ENCODE data around the gene NUDT3. TPM values are rescaled to one million over a fixed set of nuclear protein-coding genes. Genes with fewer than 3 reads are reported as not detected.

Gene NUDT3
- total and polyA plus RNA-seq, 9 of the 15 experiments (the other 6 are each of a cell fraction or from before 2014, with no cell fraction given), result 5.4 to 81.2 (median 56.4) TPM

- TF ChIP-seq PKNOX1 (IDR thresholded peaks at IDR 0.05), result peak; percentile 48; the same call in 1 of the 2 replicates
- TF ChIP-seq SMARCE1 (IDR thresholded peaks at IDR 0.05), result peak; percentile 81; the same call in 1 of the 2 replicates
- peak; percentile 12; the same call in 1 of the 2 replicates for TF ChIP-seq LEF1 (IDR thresholded peaks at IDR 0.05)
- TF ChIP-seq EHMT2 (IDR thresholded peaks at IDR 0.05), result peak; percentile 51; the same call in 1 of the 2 replicates
- TF ChIP-seq GATA2 (CRISPR knock-in tag; IDR thresholded peaks at IDR 0.05), result 0 out of 2 replicates have a peak, but pooled peaks have one; percentile 7
- TF ChIP-seq ARID1B (IDR thresholded peaks at IDR 0.05), result peak; percentile 61
- TF ChIP-seq L3MBTL2 (IDR thresholded peaks at IDR 0.05), result peak; percentile 43
- TF ChIP-seq MBD1 (CRISPR knock-in tag; IDR thresholded peaks at IDR 0.05), result peak; percentile 36; the same call in 1 of the 2 replicates
- peak; percentile 47; the same call in 1 of the 2 replicates for TF ChIP-seq CTBP1 (IDR thresholded peaks at IDR 0.05; ENCODE audit: borderline replicate concordance)
- peak in 1 of 2 experiments; percentile 15; a peak in 1 of 4 replicates for TF ChIP-seq TRIM24 (IDR thresholded peaks at IDR 0.05)
- TF ChIP-seq FOXA3 (CRISPR knock-in tag; conservative IDR thresholded peaks at IDR 0.05 in 1 of 2, IDR thresholded peaks at IDR 0.05 in 1 of 2), result peak in 1 of 2 experiments; percentile 76; a peak in 2 of 4 replicates
- peak; percentile 84; the same call in 1 of the 2 replicates for TF ChIP-seq SOX6 (IDR thresholded peaks at IDR 0.05)
These were observed 140.1 kb downstream of the NUDT3 start (continued) for GRCh38 chr6:34252395-34252794.
